Upper lobe of left lung (tissue), 4 donors: ENCODE data around the gene SPEN.

Experiments used
- POLR2A ChIP-seq, 4 donors: fragments of 450-650 bp; IDR thresholded peaks; one replicate each; pipeline ENCODE4 v1.5.1; 2016 to 2017; ENCODE audit warnings: antibody characterized with exemption in 4 of 4, mild to moderate bottlenecking in 2 of 4
- POLR2AphosphoS5 ChIP-seq, 2 donors: sonication (generic); formaldehyde crosslinking; IDR thresholded peaks; one replicate each; pipeline ENCODE4 v1.5.1; 2017; ENCODE audit warnings: antibody characterized with exemption in 2 of 2

- TF ChIP-seq POLR2AphosphoS5 (IDR thresholded peaks at IDR 0.05) (no peak), POLR2A (IDR thresholded peaks at IDR 0.05) (no peak)
Observed at GRCh38 chr1:15961492-15961891, 114.0 kb downstream of the SPEN start.
